ENCODE data around the gene PDZD2.
"Not testable (repeated sequence)": the region's sequence is repeated elsewhere in the genome, so short reads cannot be mapped to it uniquely, and the experiment has no call there.

Gene PDZD2

DNA sequence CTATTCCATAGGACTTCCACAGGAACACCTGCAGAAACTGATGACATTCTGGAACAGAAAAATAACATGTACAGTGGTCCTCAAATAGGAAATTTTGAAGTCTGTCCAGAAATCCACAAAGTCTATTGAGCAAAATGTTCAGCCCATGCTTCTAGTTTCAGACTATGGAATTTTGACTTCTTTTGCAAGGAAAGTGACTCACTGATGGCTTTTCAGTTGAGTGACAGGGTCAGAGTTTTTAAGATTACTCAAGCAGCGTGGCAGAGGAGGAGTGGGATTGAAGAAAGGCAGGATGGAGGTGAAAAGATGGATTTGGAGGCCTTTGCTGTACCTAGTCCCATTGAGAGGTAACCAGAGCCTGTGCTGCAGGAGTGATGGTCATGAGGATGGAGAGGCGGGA lies 383.7 kb downstream of the PDZD2 start:
- no peaks in the 10 kb centered on the region for H3K27me3 Mint-ChIP-seq
- H3K4me3 Mint-ChIP-seq = no peak overlapping the region
- peaks cover 20% of the 10 kb centered on the region for H3K4me1 Mint-ChIP-seq
- H3K36me3 Mint-ChIP-seq = no peaks in the 10 kb centered on the region
- no peak overlapping the region for H3K27ac Mint-ChIP-seq
- H3K9me3 Mint-ChIP-seq = no peaks in the 10 kb centered on the region

DNA sequence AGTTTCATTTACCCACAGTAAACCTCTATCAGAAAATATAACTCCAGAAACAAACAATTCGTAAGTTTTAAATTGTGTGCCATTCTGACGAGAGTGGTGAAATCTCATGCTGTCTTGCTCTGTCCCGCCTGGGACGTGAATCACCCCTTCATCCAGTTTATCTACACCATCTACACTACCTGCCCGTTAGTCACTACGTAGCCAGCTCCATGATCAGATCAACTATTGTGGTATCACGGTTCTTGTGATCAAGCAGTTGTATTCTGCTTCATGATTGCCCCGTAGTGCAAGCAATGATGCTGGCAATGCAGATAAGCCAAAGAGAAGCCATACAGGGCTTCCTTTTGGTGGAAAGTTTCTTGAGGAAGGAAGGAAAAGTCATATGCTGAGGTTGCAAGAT lies 384.9 kb downstream of the PDZD2 start:
- Mint-ChIP-seq H3K36me3 (no peaks in the 10 kb centered on the region), H3K27ac (no peak overlapping the region), H3K4me1 (peaks cover 9% of the 10 kb centered on the region), H3K27me3 (no peaks in the 10 kb centered on the region), H3K9me3 (no peaks in the 10 kb centered on the region), H3K4me3 (no peak overlapping the region)

DNA sequence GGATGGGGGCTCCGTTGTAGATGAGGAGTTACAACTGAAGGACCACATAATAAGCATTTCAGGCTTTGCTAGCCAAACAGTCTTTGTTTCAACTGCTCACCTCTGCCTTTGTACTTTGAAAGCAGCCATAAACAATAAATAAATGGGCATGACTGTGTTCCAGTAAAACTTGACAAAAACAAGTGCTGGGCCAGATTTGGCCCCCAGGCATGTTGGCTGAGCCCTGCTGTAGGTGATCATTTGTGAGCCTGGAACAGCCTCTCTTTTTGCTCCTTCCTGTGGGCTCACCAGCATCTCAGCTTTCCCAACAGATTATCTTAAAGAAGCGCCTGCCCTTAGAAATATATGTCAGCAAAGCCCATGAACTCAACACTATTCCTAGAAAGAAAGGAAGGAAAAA lies 385.8 kb downstream of the PDZD2 start:
- H3K4me3 Mint-ChIP-seq = no peak overlapping the region
- no peak overlapping the region for H3K27ac Mint-ChIP-seq
- H3K4me1 Mint-ChIP-seq = peaks cover 8% of the 10 kb centered on the region
- H3K27me3 Mint-ChIP-seq = no peaks in the 10 kb centered on the region
- H3K9me3 Mint-ChIP-seq = no peaks in the 10 kb centered on the region
- no peaks in the 10 kb centered on the region for H3K36me3 Mint-ChIP-seq

DNA sequence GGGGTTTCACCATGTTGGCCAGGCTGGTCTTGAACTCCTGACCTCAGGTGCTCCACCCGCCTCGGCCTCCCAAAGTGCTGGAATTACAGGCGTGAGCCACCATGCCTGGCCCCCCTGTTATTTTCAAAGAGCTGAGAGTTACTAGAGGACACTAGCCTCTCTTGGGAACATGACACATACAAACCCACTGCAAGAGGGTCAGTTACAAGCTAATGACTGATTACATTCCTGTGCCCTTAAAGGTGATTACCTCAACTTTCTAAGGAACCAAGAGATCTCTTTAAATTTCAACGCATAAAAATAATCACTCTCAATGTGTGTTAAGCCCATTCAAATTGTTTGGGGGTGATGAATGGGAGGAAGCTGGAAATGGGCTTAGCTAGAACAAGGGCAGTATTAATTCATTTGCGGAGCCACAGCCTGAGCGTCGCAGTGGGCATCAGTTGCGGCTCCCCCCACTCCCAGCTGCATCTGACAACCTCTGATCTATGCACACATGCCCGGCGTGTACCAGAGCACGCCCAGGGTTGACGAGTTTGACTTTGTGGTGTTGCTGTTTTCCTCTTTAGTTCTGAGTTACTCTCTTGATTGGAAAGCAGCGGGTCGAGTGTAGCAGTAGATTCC lies 388.3 kb downstream of the PDZD2 start:
- no peaks in the 10 kb centered on the region for H3K27me3 Mint-ChIP-seq
- no peak overlapping the region for H3K4me3 Mint-ChIP-seq
- no peak overlapping the region for H3K27ac Mint-ChIP-seq
- H3K36me3 Mint-ChIP-seq = no peaks in the 10 kb centered on the region
- no peaks in the 10 kb centered on the region for H3K9me3 Mint-ChIP-seq
- peaks cover 3% of the 10 kb centered on the region for H3K4me1 Mint-ChIP-seq

DNA sequence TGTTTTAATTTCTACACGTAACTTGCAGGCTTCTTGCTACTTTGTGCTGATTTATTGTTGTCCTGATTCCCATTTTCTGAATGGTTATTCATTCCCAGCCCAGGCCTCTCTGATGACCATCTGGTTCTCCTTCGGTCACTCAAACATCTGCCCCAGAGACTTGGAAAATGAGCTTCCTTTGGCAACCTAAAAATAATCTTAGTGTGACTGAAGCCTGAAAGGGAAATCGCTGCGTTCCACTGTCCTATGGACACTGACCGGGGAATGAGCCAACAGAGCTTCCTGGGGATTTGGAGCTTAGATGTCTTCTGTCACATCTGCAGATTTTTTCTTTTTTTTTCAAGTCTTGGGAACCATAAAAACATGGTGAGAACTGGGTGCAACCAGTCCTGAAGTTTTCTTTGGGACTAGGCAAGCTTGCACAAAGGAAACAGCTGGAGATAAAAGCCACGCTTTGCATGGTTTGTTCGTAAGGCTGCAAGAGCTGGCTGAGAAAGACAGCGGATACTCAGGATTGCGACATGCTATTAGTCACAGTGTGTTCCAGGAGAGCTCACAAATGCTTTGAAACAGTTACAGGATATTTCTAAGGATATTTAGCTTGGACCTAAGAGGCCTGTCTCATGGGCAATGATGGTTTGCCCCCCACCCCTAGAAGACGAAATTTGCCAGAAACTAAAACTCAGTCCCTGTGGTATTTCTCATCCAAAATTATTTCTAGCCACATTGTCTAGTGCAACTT lies 389.0 kb downstream of the PDZD2 start:
- no peaks in the 10 kb centered on the region for H3K27me3 Mint-ChIP-seq
- H3K4me3 Mint-ChIP-seq = no peak overlapping the region
- H3K9me3 Mint-ChIP-seq = no peaks in the 10 kb centered on the region
- no peaks in the 10 kb centered on the region for H3K36me3 Mint-ChIP-seq
- peaks cover 9% of the 10 kb centered on the region for H3K4me1 Mint-ChIP-seq
- H3K27ac Mint-ChIP-seq = no peak overlapping the region

DNA sequence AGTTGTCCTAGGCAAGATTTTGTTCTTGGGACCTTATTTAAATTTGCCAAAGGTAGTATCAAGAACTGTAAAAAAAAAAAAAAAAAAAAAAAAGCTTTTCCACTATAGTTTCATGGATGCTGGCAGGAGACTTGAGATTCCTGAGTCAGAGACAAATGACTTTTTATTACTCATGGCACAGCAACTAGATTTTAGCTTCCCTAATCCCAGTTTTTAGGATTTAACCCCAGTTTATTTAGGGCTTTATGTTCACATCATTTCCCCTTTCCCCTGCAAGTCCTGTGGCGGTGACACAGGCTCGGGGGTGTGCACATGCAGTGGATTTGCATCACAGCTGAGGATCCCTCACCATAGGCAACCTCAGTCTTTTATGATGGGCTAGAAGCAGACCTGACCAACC lies 390.3 kb downstream of the PDZD2 start:
- Mint-ChIP-seq H3K4me1 (peaks cover 18% of the 10 kb centered on the region), H3K36me3 (no peaks in the 10 kb centered on the region), H3K27ac (no peak overlapping the region), H3K4me3 (no peak overlapping the region), H3K27me3 (no peaks in the 10 kb centered on the region), H3K9me3 (no peaks in the 10 kb centered on the region)

DNA sequence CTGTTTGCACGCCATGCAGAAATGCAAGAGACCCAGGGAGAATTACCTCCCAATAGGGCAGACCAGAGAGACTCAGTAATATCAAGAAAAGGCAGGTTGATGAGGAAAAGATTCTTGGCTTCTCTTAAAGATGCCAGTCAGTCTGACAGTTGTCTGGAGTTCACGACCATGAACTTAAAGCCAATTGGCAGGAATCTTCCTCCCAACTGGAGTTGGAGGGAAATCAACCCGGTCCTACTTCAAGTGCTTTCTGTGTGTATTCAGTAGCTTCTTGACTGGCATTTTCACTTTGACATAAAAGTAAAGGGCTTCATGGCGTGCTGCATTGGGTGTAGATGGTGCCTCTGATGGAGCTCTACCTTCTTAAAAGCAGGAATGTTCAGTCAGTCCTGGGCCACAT lies 390.9 kb downstream of the PDZD2 start:
- no peaks in the 10 kb centered on the region for H3K36me3 Mint-ChIP-seq
- H3K4me3 Mint-ChIP-seq = no peak overlapping the region
- H3K27me3 Mint-ChIP-seq = no peaks in the 10 kb centered on the region
- H3K4me1 Mint-ChIP-seq = peaks cover 22% of the 10 kb centered on the region
- no peak overlapping the region for H3K27ac Mint-ChIP-seq
- H3K9me3 Mint-ChIP-seq = no peaks in the 10 kb centered on the region

DNA sequence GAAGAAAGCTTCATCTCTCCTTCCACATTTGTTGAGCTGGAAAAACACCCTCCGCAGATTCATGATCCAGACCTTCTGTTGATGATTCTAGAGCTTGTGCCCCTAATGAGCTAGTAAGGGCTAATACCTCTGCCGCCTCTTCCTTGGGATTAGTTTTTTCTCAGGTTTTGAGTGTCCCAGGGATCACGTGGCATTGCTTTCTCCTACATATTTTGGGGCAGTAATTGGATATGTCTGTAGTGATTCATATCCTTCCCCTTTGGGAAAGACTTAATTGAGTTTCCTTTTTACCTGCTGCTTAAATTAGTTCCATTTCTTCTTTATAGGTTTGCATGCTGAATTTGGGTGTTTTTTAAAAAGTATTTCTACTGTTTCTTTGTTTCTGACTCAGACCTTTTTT lies 391.3 kb downstream of the PDZD2 start:
- Mint-ChIP-seq H3K9me3 (no peaks in the 10 kb centered on the region), H3K36me3 (no peaks in the 10 kb centered on the region), H3K4me3 (no peak overlapping the region), H3K27me3 (no peaks in the 10 kb centered on the region), H3K4me1 (peaks cover 23% of the 10 kb centered on the region), H3K27ac (no peak overlapping the region)

DNA sequence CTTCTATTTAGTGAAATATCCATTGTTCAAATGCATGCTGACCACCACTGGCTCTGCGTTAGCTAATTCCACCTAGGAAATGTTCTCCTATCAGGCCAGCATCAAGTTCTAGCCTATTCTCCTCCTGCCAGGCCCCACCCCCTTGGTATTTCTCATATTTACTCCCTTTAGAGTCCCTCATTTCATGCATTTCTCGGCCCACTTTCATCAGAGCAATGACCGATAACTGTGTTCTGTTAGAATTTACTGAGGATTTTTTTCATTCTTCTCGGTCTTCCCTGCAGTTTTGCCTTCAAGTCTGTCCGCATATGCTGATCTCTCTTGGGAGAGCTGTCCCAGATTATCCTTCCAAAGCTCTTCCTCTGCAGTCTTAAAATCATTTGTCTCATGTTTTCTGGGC lies 391.8 kb downstream of the PDZD2 start:
- Mint-ChIP-seq H3K36me3 (no peaks in the 10 kb centered on the region), H3K27ac (no peak overlapping the region), H3K4me3 (no peak overlapping the region), H3K4me1 (peaks cover 23% of the 10 kb centered on the region), H3K9me3 (no peaks in the 10 kb centered on the region), H3K27me3 (no peaks in the 10 kb centered on the region)

DNA sequence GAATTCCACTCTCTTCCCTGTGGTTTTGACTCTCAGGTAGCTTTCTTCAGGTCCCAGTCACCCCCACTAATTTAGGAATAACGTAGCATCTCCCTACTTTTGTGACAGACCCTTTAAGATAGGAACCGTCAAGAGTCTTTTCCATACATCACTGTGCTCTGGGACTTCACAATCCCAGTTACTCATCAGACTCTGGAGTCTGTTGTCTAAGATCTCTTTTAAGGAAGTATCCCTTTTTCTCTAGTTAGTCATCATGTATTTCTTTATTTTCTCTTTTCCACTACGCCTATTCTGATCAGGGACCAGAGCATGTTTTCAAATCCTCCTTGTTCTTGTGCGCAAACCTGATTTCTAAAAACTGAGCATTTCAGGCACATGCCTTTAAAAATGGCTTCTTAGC lies 392.2 kb downstream of the PDZD2 start:
- no peaks in the 10 kb centered on the region for H3K36me3 Mint-ChIP-seq
- no peak overlapping the region for H3K27ac Mint-ChIP-seq
- H3K4me3 Mint-ChIP-seq = no peak overlapping the region
- H3K27me3 Mint-ChIP-seq = no peaks in the 10 kb centered on the region
- H3K9me3 Mint-ChIP-seq = no peaks in the 10 kb centered on the region
- peaks cover 23% of the 10 kb centered on the region for H3K4me1 Mint-ChIP-seq

DNA sequence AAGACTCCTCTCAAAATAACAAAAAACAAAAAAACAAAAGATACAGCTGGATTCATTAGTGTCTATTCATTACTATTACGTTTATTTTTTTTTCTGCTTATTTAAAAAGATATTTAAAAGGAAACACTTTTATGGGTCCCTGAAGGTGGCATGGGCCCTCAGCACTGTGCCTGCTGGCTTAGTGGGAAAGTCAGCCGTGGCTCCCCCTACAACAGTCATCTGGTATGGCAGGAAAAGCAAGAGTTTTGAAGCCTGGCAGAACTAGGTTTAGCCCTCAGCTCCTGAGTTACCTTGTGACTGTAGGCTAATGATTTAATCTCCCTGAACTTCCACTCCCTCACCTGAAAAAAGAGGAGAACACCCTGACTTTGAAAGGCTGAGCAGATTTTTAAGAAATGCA lies 399.6 kb downstream of the PDZD2 start:
- Mint-ChIP-seq H3K9me3 (no peaks in the 10 kb centered on the region), H3K27ac (no peak overlapping the region), H3K4me3 (no peak overlapping the region), H3K36me3 (no peaks in the 10 kb centered on the region), H3K4me1 (peaks cover 10% of the 10 kb centered on the region), H3K27me3 (no peaks in the 10 kb centered on the region)

DNA sequence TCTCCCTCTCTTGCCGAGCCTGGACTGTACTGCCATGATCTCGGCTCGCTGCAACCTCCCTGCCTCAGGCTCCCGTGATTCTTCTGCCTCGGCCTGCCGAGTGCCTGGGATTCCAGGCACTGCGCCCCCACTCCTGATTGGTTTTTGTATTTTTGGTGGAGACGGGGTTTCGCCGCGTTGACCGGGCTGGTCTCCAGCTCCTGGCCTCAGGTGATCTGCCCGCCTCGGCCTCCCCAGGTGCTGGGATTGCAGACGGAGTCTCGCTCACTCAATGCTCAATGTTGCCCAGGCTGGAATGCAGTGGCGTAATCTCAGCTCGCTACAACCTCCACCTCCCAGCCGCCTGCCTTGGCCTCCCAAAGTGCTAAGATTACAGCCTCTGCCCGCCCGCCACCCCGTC lies 400.2 kb downstream of the PDZD2 start:
- not testable (repeated sequence) for H3K36me3 Mint-ChIP-seq, H3K27ac Mint-ChIP-seq, H3K4me3 Mint-ChIP-seq, H3K27me3 Mint-ChIP-seq, H3K9me3 Mint-ChIP-seq, H3K4me1 Mint-ChIP-seq

DNA sequence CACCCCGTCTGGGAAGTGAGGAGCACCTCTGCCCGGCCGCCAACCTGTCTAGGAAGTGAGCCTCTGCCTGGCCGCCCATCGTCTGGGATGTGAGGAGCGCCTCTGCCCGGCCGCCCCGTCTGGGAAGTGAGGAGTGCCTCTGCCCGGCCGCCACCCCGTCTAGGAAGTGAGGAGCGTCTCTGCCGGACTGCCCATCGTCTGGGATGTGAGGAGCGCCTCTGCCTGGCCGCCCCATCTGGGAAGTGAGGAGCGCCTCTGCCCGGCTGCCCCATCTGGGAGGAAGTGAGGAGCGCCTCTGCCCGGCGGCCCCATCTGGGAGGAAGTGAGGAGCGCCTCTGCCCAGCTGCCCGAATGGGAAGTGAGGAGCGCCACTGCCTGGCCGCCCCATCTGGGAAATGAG lies 400.7 kb downstream of the PDZD2 start:
- H3K4me1 Mint-ChIP-seq, H3K9me3 Mint-ChIP-seq, H3K27ac Mint-ChIP-seq, H3K4me3 Mint-ChIP-seq, H3K36me3 Mint-ChIP-seq, H3K27me3 Mint-ChIP-seq: not testable (repeated sequence)

DNA sequence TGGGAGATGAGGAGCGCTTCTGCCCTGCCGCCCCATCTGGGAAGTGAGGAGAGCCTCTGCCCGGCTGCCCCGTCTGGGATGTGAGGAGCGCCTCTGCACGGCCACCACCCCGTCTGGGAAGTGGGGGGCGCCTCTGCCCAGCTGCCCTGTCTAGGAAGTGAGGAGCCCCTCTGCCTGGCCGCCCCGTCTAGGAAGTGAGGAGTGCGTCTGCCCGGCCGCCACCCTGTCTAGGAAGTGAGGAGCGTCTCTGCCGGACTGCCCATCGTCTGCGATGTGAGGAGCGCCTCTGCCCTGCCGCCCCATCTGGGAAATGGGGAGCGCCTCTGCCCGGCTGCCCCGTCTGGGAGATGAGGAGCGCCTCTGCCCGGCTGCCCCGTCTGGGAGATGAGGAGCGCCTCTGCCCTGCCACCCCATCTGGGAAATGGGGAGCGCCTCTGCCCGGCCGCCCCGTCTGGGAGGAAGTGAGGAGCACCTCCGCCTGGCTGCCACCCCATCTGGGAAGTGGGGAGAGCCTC lies 401.3 kb downstream of the PDZD2 start:
- not testable (repeated sequence) for H3K4me1 Mint-ChIP-seq, H3K27me3 Mint-ChIP-seq, H3K36me3 Mint-ChIP-seq, H3K4me3 Mint-ChIP-seq, H3K9me3 Mint-ChIP-seq, H3K27ac Mint-ChIP-seq

DNA sequence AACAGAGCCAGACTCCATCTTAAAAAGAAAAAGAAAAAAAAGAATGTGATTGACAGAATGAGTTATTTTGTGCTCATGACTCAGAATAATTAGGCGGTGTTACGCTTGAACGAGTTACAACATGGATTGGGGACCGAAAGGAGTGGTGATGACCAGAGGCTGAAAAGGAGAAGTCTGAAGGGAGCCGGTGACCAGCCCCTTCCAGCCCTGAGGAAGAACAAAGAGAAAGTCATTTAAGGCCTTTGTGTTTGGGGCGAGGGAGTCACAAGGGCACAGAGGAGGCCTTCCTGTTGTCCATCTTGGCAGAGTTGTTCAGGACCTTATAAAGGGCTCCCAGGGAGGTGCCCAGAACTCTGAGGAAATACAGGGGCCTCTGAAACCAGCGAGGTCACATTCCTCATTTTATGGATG lies 403.6 kb downstream of the PDZD2 start:
- Mint-ChIP-seq H3K27me3 (no peaks in the 10 kb centered on the region), H3K4me1 (no peaks in the 10 kb centered on the region), H3K36me3 (no peaks in the 10 kb centered on the region), H3K9me3 (no peaks in the 10 kb centered on the region), H3K4me3 (no peak overlapping the region), H3K27ac (no peak overlapping the region)

DNA sequence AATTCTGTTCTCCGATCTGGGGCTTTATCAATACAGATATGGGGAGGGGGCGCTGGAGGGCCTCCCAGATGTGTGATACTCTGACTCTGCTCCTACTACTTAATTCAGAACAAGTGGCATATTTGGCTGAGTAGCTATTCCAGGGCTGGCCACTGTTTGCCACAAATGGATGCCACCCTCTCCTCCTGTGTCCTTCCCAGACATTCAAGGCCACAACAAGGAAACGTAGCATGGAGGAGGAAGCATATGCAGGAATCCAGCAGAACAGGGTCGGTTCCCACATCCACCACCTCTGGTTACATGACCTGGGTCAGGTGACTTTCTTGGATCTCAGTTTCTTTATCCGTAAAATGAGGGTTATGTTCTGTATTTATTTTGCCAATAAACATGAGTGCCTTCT lies 404.2 kb downstream of the PDZD2 start:
- Mint-ChIP-seq H3K4me1 (no peaks in the 10 kb centered on the region), H3K27me3 (no peaks in the 10 kb centered on the region), H3K9me3 (no peaks in the 10 kb centered on the region), H3K4me3 (no peak overlapping the region), H3K36me3 (no peaks in the 10 kb centered on the region), H3K27ac (no peak overlapping the region)

DNA sequence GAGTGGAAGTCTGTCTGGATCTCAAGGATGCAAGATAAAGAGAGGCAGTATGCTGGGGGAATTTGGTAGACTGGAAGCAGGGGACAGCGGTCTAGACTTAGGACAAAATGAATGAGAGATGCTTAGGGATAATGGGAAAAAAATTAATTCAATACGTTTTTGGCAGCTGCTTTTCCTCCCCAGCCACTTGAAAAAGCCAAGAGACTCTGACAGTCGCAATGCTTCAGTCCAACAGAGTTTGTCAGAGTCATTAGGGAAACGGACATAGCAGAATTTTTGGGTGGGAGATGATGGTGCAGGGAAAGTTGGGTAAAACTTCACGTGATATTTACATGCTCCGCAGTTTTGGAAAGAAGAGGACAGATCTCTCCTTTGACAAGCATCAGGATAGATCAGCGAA lies 405.5 kb downstream of the PDZD2 start:
- Mint-ChIP-seq H3K27me3 (no peaks in the 10 kb centered on the region), H3K36me3 (no peaks in the 10 kb centered on the region), H3K27ac (no peak overlapping the region)

More for the DNA sequence above, 405.5 kb downstream of the PDZD2 start:
- H3K4me3 Mint-ChIP-seq = no peak overlapping the region
- H3K9me3 Mint-ChIP-seq = no peaks in the 10 kb centered on the region
- no peaks in the 10 kb centered on the region for H3K4me1 Mint-ChIP-seq
